Panc1 (cell line): ENCODE data around the gene ARHGDIA. TPM values are rescaled to one million over a fixed set of nuclear protein-coding genes. Genes with fewer than 3 reads are reported as not detected.
"Not testable (repeated sequence)": the region's sequence is repeated elsewhere in the genome, so short reads cannot be mapped to it uniquely, and the experiment has no call there.

Experiments
- ATAC-seq: fragments of 200-7000 bp; cut with Tn5 transposase; 2 replicates; pipeline ENCODE4 v1.9.1; 2020; ENCODE audit warnings: mild to moderate bottlenecking, moderate library complexity
- Bru-seq: library from RNA; stranded (reverse); fragments of 400-500 nt; gene quantifications from one replicate; lab custom pipeline; 2021; lab: Mats Ljungman, UMichigan
- BruChase-seq, 2 experiments: library from RNA; stranded (reverse); fragments of 400-500 nt; gene quantifications; one replicate each; lab custom pipeline; 2021; lab: Mats Ljungman, UMichigan
- BruUV-seq: library from RNA; stranded (reverse); fragments of 400-500 nt; replicated peaks from 2 replicates; lab custom pipeline; 2021; lab: Mats Ljungman, UMichigan
- CTCF ChIA-PET: fragments of 300-600 bp; sonication (Branson Sonifier 250); formaldehyde crosslinking; loops from one replicate; lab custom pipeline; 2022; ENCODE audit warnings: antibody characterized with exemption; lab: Charles Lee
- POLR2A ChIA-PET: fragments of 300-600 bp; sonication (Branson Sonifier 250); formaldehyde crosslinking; loops from one replicate; lab custom pipeline; 2022; ENCODE audit warnings: antibody characterized with exemption; lab: Charles Lee
- DNase-seq: peaks from one replicate; pipeline ENCODE4 v3.0.0-alpha.2; 2010; ENCODE audit warnings: low read depth, low spot score
- H3K27ac ChIP-seq: 2 replicates; pipeline ENCODE4 v1.5.1; 2011; ENCODE audit warnings: mild to moderate bottlenecking, low read length, inconsistent platforms
- H3K27me3 ChIP-seq: fragments of 200-500 bp; sonication (Bioruptor generic); 2 replicates; pipeline ENCODE4 v1.6.0; 2014; ENCODE audit warnings: low read length, inconsistent platforms; ENCODE audit not compliant: control insufficient read depth, insufficient read depth
- H3K36me3 ChIP-seq: fragments of 200-500 bp; sonication (Bioruptor generic); 2 replicates; pipeline ENCODE4 v1.5.1; 2014; ENCODE audit warnings: inconsistent platforms, mild to moderate bottlenecking, low read length, moderate library complexity; ENCODE audit not compliant: control insufficient read depth, insufficient read depth
- H3K4me1 ChIP-seq: 2 replicates; pipeline ENCODE4 v1.5.1; 2011; ENCODE audit warnings: inconsistent platforms, mild to moderate bottlenecking, low read length, moderate library complexity; ENCODE audit not compliant: control insufficient read depth, insufficient read depth
- H3K4me3 ChIP-seq, 2 experiments: 2 replicates each; pipeline ENCODE4 v1.5.1; 2011 to 2012; ENCODE audit warnings: low read depth in 2 of 2, low read length in 2 of 2, mild to moderate bottlenecking in 2 of 2, inconsistent platforms in 1 of 2, moderate library complexity in 1 of 2
- H3K9me3 ChIP-seq: fragments of 200-500 bp; sonication (Bioruptor generic); 2 replicates; pipeline ENCODE4 v1.5.1; 2014; ENCODE audit warnings: low read depth, mild to moderate bottlenecking, inconsistent platforms, low read length, moderate library complexity; ENCODE audit not compliant: control insufficient read depth, insufficient read depth
- SIN3A ChIP-seq: IDR thresholded peaks from 2 replicates; pipeline ENCODE4 v1.6.1; 2012; ENCODE audit warnings: low read depth, mild to moderate bottlenecking, low read length, moderate library complexity, borderline replicate concordance; ENCODE audit not compliant: insufficient read depth
- TCF7L2 ChIP-seq: IDR thresholded peaks from 2 replicates; pipeline ENCODE4 v1.6.1; 2011; ENCODE audit warnings: mild to moderate bottlenecking, low read depth, low read length, inconsistent platforms
- in situ Hi-C: cut with HindIII; loops from 2 replicates; pipeline ENCODE4 v1.10.0; 2016; ENCODE audit warnings: low sequenced_read_pairs, low pct_unique_long_range_greater_than_20kb
- intact Hi-C: fragments of 100-400 bp; cut with micrococcal nuclease; formaldehyde crosslinking; loops from one replicate; pipeline ENCODE4 v1.10.0; 2022; ENCODE audit not compliant: unreplicated experiment
- long read RNA-seq: library from polyadenylated mRNA; unstranded; transcript quantifications from one replicate; pipeline ENCODE4 v2.0.0, GENCODE V29; 2021; ENCODE audit not compliant: unreplicated experiment
- polyA plus RNA-seq: library from polyadenylated mRNA; unstranded; fragments of >200 nt; gene quantifications from one replicate; pipeline ENCODE4 v1.2.1, GENCODE V29; 2012; ENCODE audit warnings: missing spikeins; ENCODE audit not compliant: insufficient read length
- total RNA-seq: library from RNA; stranded (reverse); gene quantifications from one replicate; pipeline ENCODE4 v1.2.1, GENCODE V29; 2021; ENCODE audit not compliant: unreplicated experiment
- TF ChIP-seq, protein P1 (sequence below), 2 experiments: IDR thresholded peaks; 2 replicates each; pipeline ENCODE4 v1.6.1; 2011 to 2012; ENCODE audit warnings: low read depth in 2 of 2, control low read depth in 1 of 2, low read length in 1 of 2, mild to moderate bottlenecking in 1 of 2, moderate library complexity in 1 of 2; ENCODE audit not compliant: insufficient read depth in 1 of 2
- TF ChIP-seq, protein P2 (sequence below): fragments of 450-650 bp; IDR thresholded peaks from 2 replicates; pipeline ENCODE4 v1.5.1; 2017; ENCODE audit warnings: mild to moderate bottlenecking

Gene ARHGDIA
- total RNA-seq (420 TPM), Bru-seq, nascent RNA (percentile 91 among the genes with signal in this experiment), BruChase-seq, experiment 1, labeled RNA remaining after a 2-hour chase (percentile 97 among the genes with signal in this experiment), BruChase-seq, experiment 2, labeled RNA remaining after a 6-hour chase (percentile 99 among the genes with signal in this experiment)
- 534 TPM for polyA plus RNA-seq
- long read RNA-seq, transcript ARHGDIA-201 (6 exons, 1,906 nt): major isoform, 45 of 160 reads
- long read RNA-seq, transcript ARHGDIA-203 (6 exons, 1,517 nt): minor isoform, 21 of 160 reads
- long read RNA-seq, transcript ARHGDIA-207 (5 exons, 1,201 nt): minor isoform, 14 of 160 reads
- long read RNA-seq, partial matches to known transcripts: 7 of 160 reads
- long read RNA-seq, other reads (novel, unspliced or antisense): 72 of 160 reads

DNA sequence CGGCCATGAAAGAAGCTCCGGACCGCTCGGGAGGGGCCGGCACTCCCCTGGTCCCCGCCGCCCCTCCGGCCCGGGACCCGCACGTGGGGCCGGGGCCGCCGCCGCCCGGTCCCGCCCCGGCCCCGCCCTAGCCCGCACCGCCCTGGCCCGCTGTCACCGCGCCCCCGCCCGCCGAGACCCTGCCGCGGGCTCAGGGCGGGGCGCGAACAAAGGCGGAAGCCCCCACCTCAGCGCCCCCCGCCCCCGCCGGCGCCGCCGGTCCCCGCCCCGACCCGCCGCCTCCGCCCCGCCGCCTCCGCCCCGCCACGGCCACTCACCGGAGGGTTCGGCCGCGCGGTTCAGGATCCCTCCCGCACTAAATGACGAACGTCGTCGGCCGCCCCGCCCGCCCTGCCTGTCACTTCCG lies at the start of gene ARHGDIA:
Gene ARHGDIA, minus strand, starts transcription at position 357 of the 406 bp plus-strand sequence. CDS start 1,407 bp downstream, outside the sequence.
- Histone ChIP-seq H3K27me3 (no peaks in the 10 kb centered on the region), H3K27ac (peak within 1 kb of the TSS; percentile 98), H3K4me1 (peaks cover 47% of the 10 kb centered on the region), H3K4me3 (peak within 1 kb of the TSS; percentile 77 to 93), H3K36me3 (peaks cover 9% of the 10 kb centered on the region; the same call in 1 of the 2 replicates), H3K9me3 (no peaks in the 10 kb centered on the region)
- intact Hi-C loops: no loop called here
- 0 out of 2 replicates have a peak, but pooled peaks have one; percentile 49 for TF ChIP-seq SIN3A
- TF ChIP-seq TCF7L2: no peak
- ChIA-PET CTCF (no interaction called here), POLR2A (interaction anchor here (0.6 kb wide), 1 partner anchor 1241 kb away, joined by 3 read pairs; no protein-coding TSS in a partner anchor)
- ATAC-seq: peak; percentile 31
- in situ Hi-C loops: no loop called here
- BruUV-seq: no TSS peak
- no peak for DNase-seq

DNA sequence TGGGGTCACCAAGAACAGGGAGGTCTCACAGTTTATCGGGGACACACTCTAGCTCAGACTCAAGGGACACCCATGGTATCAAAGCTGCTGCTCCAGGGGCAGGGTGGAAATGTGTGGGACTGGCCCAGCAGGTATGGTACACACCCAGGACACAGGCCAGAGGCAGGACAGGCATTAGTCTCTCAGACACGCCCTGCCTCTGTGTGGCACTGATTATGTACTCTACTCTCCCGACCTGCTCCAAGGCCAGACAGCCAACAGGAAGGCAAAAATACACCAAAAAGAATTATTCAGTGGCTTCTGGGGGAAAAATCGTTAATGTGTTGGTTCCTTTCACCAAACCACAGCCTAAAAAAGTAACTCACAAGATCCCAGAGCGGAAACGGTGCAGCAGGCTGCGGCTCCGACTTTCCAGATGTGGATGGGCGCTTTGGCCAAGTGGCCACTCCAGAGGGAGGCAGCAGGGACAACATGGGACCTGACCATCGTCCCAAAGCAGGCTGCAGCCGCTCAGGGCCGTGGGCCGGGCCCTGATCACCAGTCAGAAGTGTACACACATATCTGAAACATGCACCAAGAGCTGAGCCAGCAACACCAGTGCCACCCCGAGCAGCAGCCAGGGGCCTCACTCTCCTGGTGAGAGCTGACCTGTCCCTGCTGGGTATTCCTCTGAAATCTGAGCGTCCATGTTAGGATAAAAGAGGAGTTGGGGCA lies 47.9 kb upstream of the ARHGDIA start:
- Histone ChIP-seq H3K4me1 (peaks cover 54% of the 10 kb centered on the region), H3K4me3 (no peak overlapping the region), H3K27me3 (no peaks in the 10 kb centered on the region), H3K9me3 (no peaks in the 10 kb centered on the region), H3K36me3 (peaks cover 16% of the 10 kb centered on the region), H3K27ac (peak overlapping the region; percentile 56)
- intact Hi-C loops: no loop called here
- ATAC-seq (no peak), DNase-seq (no peak)
- no TSS peak for BruUV-seq
- ChIA-PET POLR2A (no interaction called here), CTCF (interaction anchor here (0.6 to 0.7 kb wide), 2 partner anchors 69 to 103 kb away, joined by 4 to 7 read pairs; partner anchors contain the start of gene CENPX)
- TF ChIP-seq, protein P1, sequence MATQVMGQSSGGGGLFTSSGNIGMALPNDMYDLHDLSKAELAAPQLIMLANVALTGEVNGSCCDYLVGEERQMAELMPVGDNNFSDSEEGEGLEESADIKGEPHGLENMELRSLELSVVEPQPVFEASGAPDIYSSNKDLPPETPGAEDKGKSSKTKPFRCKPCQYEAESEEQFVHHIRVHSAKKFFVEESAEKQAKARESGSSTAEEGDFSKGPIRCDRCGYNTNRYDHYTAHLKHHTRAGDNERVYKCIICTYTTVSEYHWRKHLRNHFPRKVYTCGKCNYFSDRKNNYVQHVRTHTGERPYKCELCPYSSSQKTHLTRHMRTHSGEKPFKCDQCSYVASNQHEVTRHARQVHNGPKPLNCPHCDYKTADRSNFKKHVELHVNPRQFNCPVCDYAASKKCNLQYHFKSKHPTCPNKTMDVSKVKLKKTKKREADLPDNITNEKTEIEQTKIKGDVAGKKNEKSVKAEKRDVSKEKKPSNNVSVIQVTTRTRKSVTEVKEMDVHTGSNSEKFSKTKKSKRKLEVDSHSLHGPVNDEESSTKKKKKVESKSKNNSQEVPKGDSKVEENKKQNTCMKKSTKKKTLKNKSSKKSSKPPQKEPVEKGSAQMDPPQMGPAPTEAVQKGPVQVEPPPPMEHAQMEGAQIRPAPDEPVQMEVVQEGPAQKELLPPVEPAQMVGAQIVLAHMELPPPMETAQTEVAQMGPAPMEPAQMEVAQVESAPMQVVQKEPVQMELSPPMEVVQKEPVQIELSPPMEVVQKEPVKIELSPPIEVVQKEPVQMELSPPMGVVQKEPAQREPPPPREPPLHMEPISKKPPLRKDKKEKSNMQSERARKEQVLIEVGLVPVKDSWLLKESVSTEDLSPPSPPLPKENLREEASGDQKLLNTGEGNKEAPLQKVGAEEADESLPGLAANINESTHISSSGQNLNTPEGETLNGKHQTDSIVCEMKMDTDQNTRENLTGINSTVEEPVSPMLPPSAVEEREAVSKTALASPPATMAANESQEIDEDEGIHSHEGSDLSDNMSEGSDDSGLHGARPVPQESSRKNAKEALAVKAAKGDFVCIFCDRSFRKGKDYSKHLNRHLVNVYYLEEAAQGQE (IDR thresholded peaks at IDR 0.05; ENCODE audit: insufficient read depth in 1 of 2, low read depth in 2 of 2, low read length in 1 of 2): no peak
- TF ChIP-seq SIN3A: no peak
- TF ChIP-seq, protein P2, sequence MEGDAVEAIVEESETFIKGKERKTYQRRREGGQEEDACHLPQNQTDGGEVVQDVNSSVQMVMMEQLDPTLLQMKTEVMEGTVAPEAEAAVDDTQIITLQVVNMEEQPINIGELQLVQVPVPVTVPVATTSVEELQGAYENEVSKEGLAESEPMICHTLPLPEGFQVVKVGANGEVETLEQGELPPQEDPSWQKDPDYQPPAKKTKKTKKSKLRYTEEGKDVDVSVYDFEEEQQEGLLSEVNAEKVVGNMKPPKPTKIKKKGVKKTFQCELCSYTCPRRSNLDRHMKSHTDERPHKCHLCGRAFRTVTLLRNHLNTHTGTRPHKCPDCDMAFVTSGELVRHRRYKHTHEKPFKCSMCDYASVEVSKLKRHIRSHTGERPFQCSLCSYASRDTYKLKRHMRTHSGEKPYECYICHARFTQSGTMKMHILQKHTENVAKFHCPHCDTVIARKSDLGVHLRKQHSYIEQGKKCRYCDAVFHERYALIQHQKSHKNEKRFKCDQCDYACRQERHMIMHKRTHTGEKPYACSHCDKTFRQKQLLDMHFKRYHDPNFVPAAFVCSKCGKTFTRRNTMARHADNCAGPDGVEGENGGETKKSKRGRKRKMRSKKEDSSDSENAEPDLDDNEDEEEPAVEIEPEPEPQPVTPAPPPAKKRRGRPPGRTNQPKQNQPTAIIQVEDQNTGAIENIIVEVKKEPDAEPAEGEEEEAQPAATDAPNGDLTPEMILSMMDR: no peak
- in situ Hi-C loops: no loop called here

DNA sequence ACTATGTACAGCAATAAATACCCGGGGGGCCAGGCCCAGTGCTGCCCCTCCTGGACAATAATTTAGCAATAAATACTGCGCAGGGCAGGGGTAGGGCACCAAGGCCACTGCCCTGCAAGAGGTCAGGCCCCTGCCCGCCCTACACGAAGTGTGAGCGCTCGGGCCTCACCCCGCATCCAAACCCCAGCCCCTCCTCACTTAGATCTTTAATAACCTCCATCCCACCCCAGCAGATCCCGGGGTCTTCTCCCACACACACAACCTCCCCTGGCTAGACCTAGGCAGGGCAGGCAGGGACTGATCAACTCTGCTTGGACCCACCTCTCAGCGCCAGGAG lies 47.2 kb upstream of the ARHGDIA start:
- DNase-seq, POLR2A ChIA-PET, in situ Hi-C loops, H3K27me3 ChIP-seq, intact Hi-C loops, BruUV-seq, CTCF ChIA-PET, H3K9me3 ChIP-seq: not testable (repeated sequence)
- Histone ChIP-seq H3K36me3 (peaks cover 16% of the 10 kb centered on the region), H3K4me3 (peak overlapping the region; percentile 72 to 80), H3K27ac (peak overlapping the region; percentile 56), H3K4me1 (peaks cover 49% of the 10 kb centered on the region)
- ATAC-seq: peak; percentile 48
